SU-DHL-6 (cell line): ENCODE results near the gene SMAP1.

ENCODE experiments used
- H2AFZ ChIP-seq: fragments of 200-600 bp; sonication (generic); 2 replicates; pipeline ENCODE4 v1.6.1; 2014; ENCODE audit warnings: low read depth, mild to moderate bottlenecking, moderate library complexity, mixed read lengths, antibody characterized with exemption, low read length; ENCODE audit not compliant: severe bottlenecking
- H3F3A ChIP-seq: fragments of 200-600 bp; shearing (Covaris generic); 2 replicates; pipeline ENCODE4 v1.6.0; 2016; ENCODE audit warnings: antibody characterized with exemption, mild to moderate bottlenecking; ENCODE audit not compliant: insufficient read depth
- H3K27ac ChIP-seq: fragments of 200-600 bp; sonication (generic); 2 replicates; pipeline ENCODE4 v1.5.1; 2016; ENCODE audit warnings: low read depth, mild to moderate bottlenecking, low read length, moderate library complexity, mixed read lengths
- H3K27me3 ChIP-seq: fragments of 200-600 bp; sonication (generic), shearing (Covaris generic); 2 replicates; pipeline ENCODE4 v1.6.0; 2014; ENCODE audit warnings: mild to moderate bottlenecking, low read length
- H3K36me3 ChIP-seq: fragments of 200-600 bp; sonication (generic); 2 replicates; pipeline ENCODE4 v1.6.1; 2014; ENCODE audit warnings: mild to moderate bottlenecking, low read length, mixed read lengths
- H3K4me2 ChIP-seq: fragments of 300-600, 200-600 bp; shearing (Covaris generic), sonication (generic); 2 replicates; pipeline ENCODE4 v1.6.0; 2014; ENCODE audit warnings: low read length, low read depth, mild to moderate bottlenecking; ENCODE audit not compliant: poor library complexity, severe bottlenecking
- H3K4me3 ChIP-seq: fragments of 200-600 bp; sonication (generic); 2 replicates; pipeline ENCODE4 v1.5.1; 2014; ENCODE audit warnings: antibody characterized with exemption, low read length, mild to moderate bottlenecking, mixed read lengths; ENCODE audit not compliant: insufficient read depth, poor library complexity, severe bottlenecking
- H3K79me2 ChIP-seq: fragments of 200-600 bp; sonication (generic); 2 replicates; pipeline ENCODE4 v1.6.1; 2014; ENCODE audit warnings: mild to moderate bottlenecking, low read length, moderate library complexity; ENCODE audit not compliant: insufficient read depth
- H3K9ac ChIP-seq: fragments of 200-600 bp; sonication (generic); 2 replicates; pipeline ENCODE4 v1.7.0; 2014; ENCODE audit warnings: mild to moderate bottlenecking, low read length
- H3K9me2 ChIP-seq: fragments of 200-600 bp; sonication (generic); replicated peaks from 2 replicates; pipeline ENCODE4 v1.6.1; 2014; ENCODE audit warnings: low read length; ENCODE audit not compliant: insufficient read depth
- H3K9me3 ChIP-seq: fragments of 200-600 bp; sonication (generic); 2 replicates; pipeline ENCODE4 v1.6.1; 2014; ENCODE audit warnings: low read length, mixed read lengths; ENCODE audit not compliant: insufficient read depth
- H4K20me1 ChIP-seq: fragments of 200-600 bp; sonication (generic); 2 replicates; pipeline ENCODE4 v1.6.1; 2014; ENCODE audit warnings: low read depth, mild to moderate bottlenecking, antibody characterized with exemption, low read length, moderate library complexity, mixed read lengths
- CTCF ChIP-seq: fragments of 200-600 bp; sonication (generic); IDR thresholded peaks from one replicate; pipeline ENCODE4 v1.5.1; 2017; ENCODE audit warnings: antibody characterized with exemption, mild to moderate bottlenecking, low read length, moderate library complexity; ENCODE audit not compliant: insufficient read depth, poor library complexity, severe bottlenecking
- EZH2phosphoT487 ChIP-seq: fragments of 200-600 bp; sonication (generic), shearing (Covaris generic); conservative IDR thresholded peaks from 2 replicates; pipeline ENCODE4 v1.6.1; 2018; ENCODE audit warnings: mild to moderate bottlenecking, antibody characterized with exemption, low read length, moderate library complexity, mixed read lengths

Gene SMAP1

GRCh38 chr6:70667711-70668498 lies at the start of gene SMAP1:
Gene SMAP1, plus strand, starts transcription at chr6:70667883. Its CDS starts 141 bp downstream, at chr6:70668024.
- Histone ChIP-seq H2AFZ (peak within 1 kb of the TSS; percentile 96), H3F3A (0 out of 2 replicates have a peak, but pooled peaks cover 5% of the 10 kb centered on the region), H3K79me2 (peaks cover 49% of the 10 kb centered on the region), H3K4me3 (peak within 1 kb of the TSS; percentile 87), H3K27me3 (no peaks in the 10 kb centered on the region), H3K9me2 (no peaks in the 10 kb centered on the region), H3K9ac (peak within 1 kb of the TSS; percentile 80), H3K27ac (peak within 1 kb of the TSS; percentile 77), H3K4me2 (peak within 1 kb of the TSS; percentile 94), H4K20me1 (peaks cover 23% of the 10 kb centered on the region), H3K9me3 (no peaks in the 10 kb centered on the region), H3K36me3 (no peaks in the 10 kb centered on the region)
- TF ChIP-seq EZH2phosphoT487: no peak

- no peak overlapping the region for H2AFZ ChIP-seq
- H3F3A ChIP-seq: no peaks in the 10 kb centered on the region
- TF ChIP-seq CTCF (no peak), EZH2phosphoT487 (no peak)
- no peak overlapping the region for H3K9ac ChIP-seq
- H3K4me2 ChIP-seq: no peak overlapping the region
- H4K20me1 ChIP-seq: no peaks in the 10 kb centered on the region
- no peaks in the 10 kb centered on the region for H3K27me3 ChIP-seq
- no peaks in the 10 kb centered on the region for H3K79me2 ChIP-seq
- H3K36me3 ChIP-seq: no peaks in the 10 kb centered on the region
- H3K4me3 ChIP-seq: no peak overlapping the region
- no peak overlapping the region for H3K27ac ChIP-seq
- no peaks in the 10 kb centered on the region for H3K9me3 ChIP-seq
- H3K9me2 ChIP-seq: no peaks in the 10 kb centered on the region
These were observed 46.9 kb upstream of the SMAP1 start for GRCh38 chr6:70620746-70621145.

- Histone ChIP-seq H3F3A (no peaks in the 10 kb centered on the region), H4K20me1 (no peaks in the 10 kb centered on the region), H3K27ac (no peak overlapping the region), H3K9me3 (no peaks in the 10 kb centered on the region), H2AFZ (no peak overlapping the region), H3K79me2 (no peaks in the 10 kb centered on the region), H3K9ac (no peak overlapping the region), H3K36me3 (no peaks in the 10 kb centered on the region), H3K27me3 (no peaks in the 10 kb centered on the region), H3K4me2 (no peak overlapping the region), H3K9me2 (no peaks in the 10 kb centered on the region), H3K4me3 (no peak overlapping the region)
- TF ChIP-seq EZH2phosphoT487 (no peak), CTCF (no peak)
These were observed 45.2 kb upstream of the SMAP1 start for GRCh38 chr6:70622461-70622860.

- Histone ChIP-seq H3K9me3 (no peaks in the 10 kb centered on the region), H3K9ac (no peak overlapping the region), H3F3A (no peaks in the 10 kb centered on the region), H3K4me2 (no peak overlapping the region), H3K36me3 (no peaks in the 10 kb centered on the region), H2AFZ (no peak overlapping the region), H3K79me2 (no peaks in the 10 kb centered on the region), H3K27me3 (no peaks in the 10 kb centered on the region), H4K20me1 (no peaks in the 10 kb centered on the region), H3K27ac (no peak overlapping the region), H3K9me2 (no peaks in the 10 kb centered on the region), H3K4me3 (no peak overlapping the region)
- no peak for TF ChIP-seq EZH2phosphoT487
- no peak for TF ChIP-seq CTCF
These were observed 42.2 kb upstream of the SMAP1 start for GRCh38 chr6:70625436-70625835.
